Measurements from ENCODE around the gene KIAA0232.
A peak's percentile ranks its signal among the peaks of the same experiment; 100 is the strongest.
"Not testable (repeated sequence)": the region's sequence is repeated elsewhere in the genome, so short reads cannot be mapped to it uniquely, and the experiment has no call there.

KIAA0232 gene

DNA sequence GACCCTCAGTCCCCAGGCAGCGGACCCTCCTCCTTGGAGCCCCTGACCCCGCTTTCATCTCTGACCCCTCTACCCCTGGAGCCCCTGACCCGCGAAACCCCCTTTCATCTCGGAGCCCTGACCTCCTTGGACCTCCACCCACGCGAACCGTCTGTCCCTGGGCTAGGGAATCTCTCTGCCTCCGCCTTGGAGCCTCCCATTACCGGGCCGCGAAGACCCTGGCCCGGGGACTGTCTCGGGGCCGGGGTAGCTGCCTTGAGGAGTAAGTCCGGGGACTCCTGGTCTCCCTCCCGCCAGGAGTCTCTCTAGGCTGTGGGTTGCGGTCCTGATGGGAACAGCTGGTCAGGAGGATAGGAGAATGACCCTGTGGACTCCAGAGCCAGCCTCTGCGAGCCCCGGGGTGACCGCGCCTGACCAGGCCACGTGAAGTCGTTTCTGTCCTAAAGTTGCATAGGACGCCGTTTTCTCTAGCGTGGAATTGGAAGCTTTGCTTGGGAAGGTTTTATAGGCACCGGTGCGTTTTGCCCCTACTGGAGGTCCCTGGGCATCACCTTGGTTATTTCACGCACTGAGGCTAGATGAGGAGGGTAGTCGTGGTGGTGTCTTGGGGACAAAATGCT, 127.9 kb downstream of the KIAA0232 start:
- no peaks in the 10 kb centered on the region for H3K27me3 ChIP-seq (ENCODE audit: control insufficient read depth, insufficient read depth, low read length)
- H3K4me2 ChIP-seq (ENCODE audit: low read length) = peak overlapping the region; percentile 79
- H3K9ac ChIP-seq = no peak overlapping the region
- no peak overlapping the region for H3K27ac ChIP-seq
- H3K79me2 ChIP-seq = peaks cover 5% of the 10 kb centered on the region
- H2AFZ ChIP-seq = peak overlapping the region; percentile 10
- H3K9me3 ChIP-seq (ENCODE audit: control insufficient read depth, low read length) = no peaks in the 10 kb centered on the region
- H3K4me3 ChIP-seq (ENCODE audit: low read depth, low read length) = peak overlapping the region; percentile 61
- TF ChIP-seq, protein P1, sequence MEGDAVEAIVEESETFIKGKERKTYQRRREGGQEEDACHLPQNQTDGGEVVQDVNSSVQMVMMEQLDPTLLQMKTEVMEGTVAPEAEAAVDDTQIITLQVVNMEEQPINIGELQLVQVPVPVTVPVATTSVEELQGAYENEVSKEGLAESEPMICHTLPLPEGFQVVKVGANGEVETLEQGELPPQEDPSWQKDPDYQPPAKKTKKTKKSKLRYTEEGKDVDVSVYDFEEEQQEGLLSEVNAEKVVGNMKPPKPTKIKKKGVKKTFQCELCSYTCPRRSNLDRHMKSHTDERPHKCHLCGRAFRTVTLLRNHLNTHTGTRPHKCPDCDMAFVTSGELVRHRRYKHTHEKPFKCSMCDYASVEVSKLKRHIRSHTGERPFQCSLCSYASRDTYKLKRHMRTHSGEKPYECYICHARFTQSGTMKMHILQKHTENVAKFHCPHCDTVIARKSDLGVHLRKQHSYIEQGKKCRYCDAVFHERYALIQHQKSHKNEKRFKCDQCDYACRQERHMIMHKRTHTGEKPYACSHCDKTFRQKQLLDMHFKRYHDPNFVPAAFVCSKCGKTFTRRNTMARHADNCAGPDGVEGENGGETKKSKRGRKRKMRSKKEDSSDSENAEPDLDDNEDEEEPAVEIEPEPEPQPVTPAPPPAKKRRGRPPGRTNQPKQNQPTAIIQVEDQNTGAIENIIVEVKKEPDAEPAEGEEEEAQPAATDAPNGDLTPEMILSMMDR (IDR thresholded peaks at IDR 0.05) = no peak
- H3K4me1 ChIP-seq = peaks cover 6% of the 10 kb centered on the region
- no peaks in the 10 kb centered on the region for H3K36me3 ChIP-seq (ENCODE audit: control insufficient read depth, insufficient read depth, low read length)

DNA sequence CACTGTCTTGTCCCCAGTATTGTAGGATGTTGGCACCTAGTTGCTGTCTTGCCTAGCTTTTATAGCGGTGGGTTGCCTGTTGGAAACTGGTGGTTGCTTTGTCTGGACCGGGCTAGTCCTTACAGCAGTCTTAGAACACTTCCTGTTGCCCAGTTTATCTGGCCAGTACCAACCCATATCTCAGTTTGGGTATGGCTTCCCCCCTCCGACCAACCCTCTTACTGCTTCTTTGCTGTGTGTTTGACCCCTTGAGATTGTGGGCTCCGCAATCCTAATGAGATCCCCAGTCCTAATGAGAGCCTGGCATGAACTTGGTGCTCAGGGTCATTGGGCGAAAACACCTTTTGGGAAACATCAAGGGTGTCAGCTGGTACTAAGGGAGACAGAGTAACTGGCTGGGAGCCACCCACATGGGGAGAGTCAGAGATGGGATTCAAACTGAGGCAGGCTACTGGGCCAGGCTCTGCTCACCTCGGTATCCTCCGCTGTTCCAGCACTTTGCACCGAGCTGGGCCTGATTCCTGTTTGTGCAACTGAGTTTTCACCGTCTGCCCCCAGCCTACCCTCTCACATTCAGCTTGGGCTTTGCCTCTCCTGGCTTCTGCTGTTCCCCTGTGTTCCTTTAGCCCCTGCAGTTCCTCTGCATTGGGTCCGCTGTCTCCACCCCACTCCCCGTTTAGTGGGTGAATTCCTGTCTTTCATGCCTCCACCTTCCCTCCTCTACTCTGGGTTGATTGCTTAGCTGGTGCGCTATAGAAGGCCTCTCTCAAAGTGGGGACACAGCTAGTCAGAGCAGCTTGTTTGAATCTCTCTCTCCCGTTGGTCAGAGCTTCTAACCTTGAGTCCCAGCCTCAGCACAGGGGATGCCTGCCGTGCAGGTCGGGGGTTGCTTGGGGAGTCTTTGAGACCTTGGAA, 128.7 kb downstream of the KIAA0232 start:
- Histone ChIP-seq H3K4me2 (ENCODE audit: low read length) (peak overlapping the region; percentile 79), H3K4me3 (ENCODE audit: low read depth, low read length) (peak overlapping the region; percentile 61), H3K79me2 (peaks cover 5% of the 10 kb centered on the region), H3K36me3 (ENCODE audit: control insufficient read depth, insufficient read depth, low read length) (no peaks in the 10 kb centered on the region), H3K4me1 (peaks cover 8% of the 10 kb centered on the region), H2AFZ (no peak overlapping the region), H3K27ac (no peak overlapping the region), H3K9me3 (ENCODE audit: control insufficient read depth, low read length) (no peaks in the 10 kb centered on the region), H3K27me3 (ENCODE audit: control insufficient read depth, insufficient read depth, low read length) (no peaks in the 10 kb centered on the region), H3K9ac (no peak overlapping the region)
- TF ChIP-seq, protein P1 (IDR thresholded peaks at IDR 0.05) = no peak

DNA sequence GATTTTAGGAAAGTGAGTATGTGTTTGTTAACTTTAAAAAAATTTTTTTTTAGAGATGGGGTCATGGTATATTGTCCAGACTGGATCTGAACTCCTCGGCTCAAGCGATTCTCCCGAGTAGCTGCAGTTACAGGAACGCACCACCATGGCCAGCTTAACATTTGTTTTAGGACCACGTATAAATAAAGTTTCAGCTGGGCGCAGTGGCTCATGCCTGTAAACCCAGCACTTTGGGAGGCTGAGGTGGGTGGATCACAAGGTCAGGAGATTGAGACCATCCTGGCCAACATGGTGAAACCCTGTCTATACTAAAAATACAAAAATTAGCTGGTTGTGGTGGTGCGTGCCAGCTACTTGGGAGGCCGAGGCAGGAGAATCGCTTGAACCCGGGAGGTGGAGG, 129.4 kb downstream of the KIAA0232 start:
- not testable (repeated sequence) for H3K9me3 ChIP-seq (ENCODE audit: control insufficient read depth, low read length); H3K36me3 ChIP-seq (ENCODE audit: control insufficient read depth, insufficient read depth, low read length); H3K4me2 ChIP-seq (ENCODE audit: low read length); H3K79me2 ChIP-seq; H2AFZ ChIP-seq; H3K27me3 ChIP-seq (ENCODE audit: control insufficient read depth, insufficient read depth, low read length); H3K9ac ChIP-seq; H3K4me3 ChIP-seq (ENCODE audit: low read depth, low read length); H3K27ac ChIP-seq
- peaks cover 11% of the 10 kb centered on the region for H3K4me1 ChIP-seq

DNA sequence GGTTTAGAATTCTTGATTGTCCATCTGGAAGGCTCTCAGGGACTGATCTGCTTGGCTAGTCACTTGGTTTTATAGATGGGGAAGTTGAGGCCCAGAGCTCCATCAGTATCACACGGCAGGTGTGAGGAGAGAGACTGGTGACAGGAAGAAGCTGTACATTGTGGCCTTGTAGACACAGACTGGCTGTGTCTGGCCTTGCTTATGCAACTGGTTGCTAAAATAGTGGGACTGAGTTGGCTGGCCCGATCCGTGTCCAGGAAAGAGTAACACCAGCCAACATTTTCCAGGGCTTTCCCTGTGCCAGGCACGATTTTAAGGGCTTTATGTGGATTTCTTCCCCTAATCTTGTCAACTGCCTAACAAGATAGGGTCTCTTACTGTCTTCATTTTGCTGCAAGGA, 129.9 kb downstream of the KIAA0232 start:
- Histone ChIP-seq H3K4me1 (peaks cover 17% of the 10 kb centered on the region), H3K4me3 (ENCODE audit: low read depth, low read length) (no peak overlapping the region), H3K36me3 (ENCODE audit: control insufficient read depth, insufficient read depth, low read length) (no peaks in the 10 kb centered on the region), H3K9me3 (ENCODE audit: control insufficient read depth, low read length) (no peaks in the 10 kb centered on the region), H3K27ac (no peak overlapping the region), H3K9ac (no peak overlapping the region), H3K4me2 (ENCODE audit: low read length) (no peak overlapping the region), H3K27me3 (ENCODE audit: control insufficient read depth, insufficient read depth, low read length) (no peaks in the 10 kb centered on the region), H2AFZ (no peak overlapping the region), H3K79me2 (peaks cover 5% of the 10 kb centered on the region)
- TF ChIP-seq, protein P1 (IDR thresholded peaks at IDR 0.05) = no peak

DNA sequence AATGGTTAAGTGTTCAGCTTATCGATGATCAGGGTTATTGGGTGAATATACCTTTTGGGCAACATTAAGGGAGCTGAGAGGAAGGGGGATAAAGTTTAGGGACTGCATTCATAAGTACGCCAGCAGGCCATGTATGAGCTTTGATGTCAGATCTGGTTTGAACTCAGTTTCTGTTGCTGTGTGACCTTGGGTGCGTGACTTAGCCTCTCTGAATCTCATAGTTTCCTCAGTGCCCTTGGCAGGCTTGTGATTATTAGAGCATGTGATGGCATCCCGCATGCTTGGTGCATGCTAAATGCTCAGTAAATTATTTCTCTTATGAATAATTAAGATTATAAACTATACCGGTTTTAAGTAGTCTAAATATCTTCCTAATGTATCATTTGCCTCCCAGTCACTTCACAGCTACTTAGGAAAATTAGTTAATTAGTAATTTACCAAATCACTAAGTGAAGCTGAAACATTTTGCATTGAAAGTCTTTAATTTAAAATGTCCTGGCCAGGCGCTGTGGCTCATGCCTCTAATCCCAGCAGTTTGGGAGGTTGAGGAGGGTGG, 130.9 kb downstream of the KIAA0232 start:
- TF ChIP-seq, protein P1 (IDR thresholded peaks at IDR 0.05) = no peak
- Histone ChIP-seq H3K27me3 (ENCODE audit: control insufficient read depth, insufficient read depth, low read length) (no peaks in the 10 kb centered on the region), H3K9ac (no peak overlapping the region), H3K4me3 (ENCODE audit: low read depth, low read length) (no peak overlapping the region), H3K4me2 (ENCODE audit: low read length) (no peak overlapping the region), H2AFZ (no peak overlapping the region), H3K9me3 (ENCODE audit: control insufficient read depth, low read length) (no peaks in the 10 kb centered on the region), H3K4me1 (peaks cover 23% of the 10 kb centered on the region), H3K36me3 (ENCODE audit: control insufficient read depth, insufficient read depth, low read length) (no peaks in the 10 kb centered on the region), H3K79me2 (peaks cover 5% of the 10 kb centered on the region), H3K27ac (no peak overlapping the region)

Measured in parathyroid adenoma (tissue), 2 donors.